HepG2 (cell line): Measurements from ENCODE around the gene SAMMSON. TPM values are rescaled to one million over a fixed set of nuclear protein-coding genes. Genes with fewer than 3 reads are reported as not detected.

Experiments used
- ATAC-seq: fragments of 200-7000 bp; cut with Tn5 transposase; 3 replicates; pipeline ENCODE4 v1.9.1; 2020; ENCODE audit warnings: mild to moderate bottlenecking, moderate library complexity
- BruUV-seq: library from RNA; stranded (reverse); fragments of 400-500 nt; replicated peaks from 2 replicates; lab custom pipeline; 2021; lab: Mats Ljungman, UMichigan
- CTCF ChIA-PET: fragments of 300-600 bp; formaldehyde crosslinking; extraction: SDS; loops from one replicate; lab custom pipeline; 2021; ENCODE audit warnings: low total read pairs, inconsistent platforms, low intra/inter-chr PET ratio; lab: Yijun Ruan, JAX
- POLR2A ChIA-PET: fragments of 350-600 bp; sonication (Branson Sonifier 250); formaldehyde crosslinking; loops from one replicate; lab custom pipeline; 2020; ENCODE audit warnings: antibody characterized with exemption, inconsistent platforms; lab: Yijun Ruan, JAX
- DNase-seq: peaks from one replicate; pipeline ENCODE4 v3.0.0-alpha.2; 2015; ENCODE audit warnings: low spot score
- FAIRE-seq: peaks from 3 replicates; lab custom pipeline; 2011; peaks lifted over from hg19 to GRCh38; lab: Jason Lieb, UNC
- H2AFZ ChIP-seq: one replicate; pipeline ENCODE4 v1.6.1; 2011; ENCODE audit warnings: low read length, inconsistent platforms
- H3K27ac ChIP-seq: fragments of 300-600 bp; 3 replicates; pipeline ENCODE4 v1.8.0; 2011; ENCODE audit warnings: mixed run types, mild to moderate bottlenecking, mixed read lengths, low read length, inconsistent platforms; ENCODE audit not compliant: insufficient read depth; ENCODE audit errors: extremely low read length
- H3K27me3 ChIP-seq, 2 experiments: fragments of 200-600 bp in 1 of 2; 2 replicates in 1 of 2; 3 replicates in 1 of 2; pipeline versions ENCODE4 v1.6.0 to v1.8.0; 2011; ENCODE audit warnings: low read length in 2 of 2, mild to moderate bottlenecking in 2 of 2, moderate library complexity in 2 of 2, inconsistent platforms in 1 of 2; ENCODE audit not compliant: insufficient read depth in 2 of 2, control insufficient read depth in 1 of 2
- H3K36me3 ChIP-seq, 2 experiments: fragments of 200-600 bp in 1 of 2; replicated peaks in 1 of 2; 2 replicates in 1 of 2; 3 replicates in 1 of 2; pipeline versions ENCODE4 v1.5.1 to v1.8.0; 2011; ENCODE audit warnings: low read length in 2 of 2, inconsistent platforms in 1 of 2; ENCODE audit not compliant: insufficient read depth in 2 of 2, control insufficient read depth in 1 of 2
- H3K4me1 ChIP-seq: 2 replicates; pipeline ENCODE4 v1.5.1; 2012; ENCODE audit warnings: low read length, inconsistent platforms; ENCODE audit not compliant: insufficient read depth
- H3K4me2 ChIP-seq: 2 replicates; pipeline ENCODE4 v1.6.0; 2011; ENCODE audit warnings: low read depth, low read length, inconsistent platforms
- H3K4me3 ChIP-seq, 3 experiments: fragments of 200-600 bp in 1 of 3; sonication (generic), shearing (Covaris generic) in 1 of 3; replicated peaks in 1 of 3; 2 replicates each; pipeline ENCODE4 v1.5.1; 2011 to 2016; ENCODE audit warnings: low read length in 3 of 3, inconsistent platforms in 2 of 3, low read depth in 2 of 3, mild to moderate bottlenecking in 2 of 3, control low read depth in 1 of 3, mixed read lengths in 1 of 3; ENCODE audit not compliant: insufficient read depth in 1 of 3
- H3K79me2 ChIP-seq: one replicate; pipeline ENCODE4 v1.6.1; 2011; ENCODE audit warnings: low read length, inconsistent platforms; ENCODE audit not compliant: insufficient read depth
- H3K9ac ChIP-seq: 2 replicates; pipeline ENCODE4 v1.6.0; 2011; ENCODE audit warnings: mild to moderate bottlenecking, low read depth, low read length, inconsistent platforms; ENCODE audit not compliant: insufficient read depth
- H3K9me3 ChIP-seq: 2 replicates; pipeline ENCODE4 v1.5.1; 2012; ENCODE audit warnings: mild to moderate bottlenecking, low read length
- H4K20me1 ChIP-seq: 2 replicates; pipeline ENCODE4 v1.6.0; 2011; ENCODE audit warnings: inconsistent platforms, mild to moderate bottlenecking, low read length, moderate library complexity; ENCODE audit not compliant: insufficient read depth
- ATF7 ChIP-seq, 2 experiments: fragments of 450-650 bp in 1 of 2; sonication (generic) in 1 of 2; formaldehyde crosslinking in 1 of 2; IDR thresholded peaks; 2 replicates each; pipeline versions ENCODE4 v1.4.0 to v1.6.1; 2016 to 2020; ENCODE audit warnings: antibody characterized with exemption in 1 of 2, mild to moderate bottlenecking in 1 of 2, missing genetic modification reagents in 1 of 2
- FOXP1 ChIP-seq, 2 experiments: fragments of 450-650 bp in 1 of 2; IDR thresholded peaks; 2 replicates each; pipeline ENCODE4 v1.6.1; 2017 to 2018; ENCODE audit warnings: antibody characterized with exemption in 1 of 2
- GABPA ChIP-seq, 2 experiments: IDR thresholded peaks; 2 replicates each; pipeline ENCODE4 v1.6.1; 2011 to 2016; ENCODE audit warnings: low read depth in 2 of 2, low read length in 1 of 2, missing biosample characterization in 1 of 2, missing genetic modification characterization in 1 of 2
- MAFG ChIP-seq: sonication (generic); formaldehyde crosslinking; IDR thresholded peaks from 2 replicates; pipeline ENCODE4 v1.5.1; 2020; ENCODE audit warnings: mild to moderate bottlenecking, missing genetic modification reagents
- ZNF747 ChIP-seq: sonication (generic); formaldehyde crosslinking; IDR thresholded peaks from 2 replicates; pipeline ENCODE4 v1.8.1; 2023; ENCODE audit warnings: missing genetic modification reagents, mild to moderate bottlenecking, borderline replicate concordance
- WGBS: methylation state at CpG from one replicate; pipeline ENCODE4 v1.1.6; 2017; ENCODE audit warnings: low lambda C conversion rate; 5-methylcytosine and 5-hydroxymethylcytosine counted together
- in situ Hi-C: cut with HindIII; loops from 2 replicates; pipeline ENCODE4 v1.10.0; 2017; ENCODE audit warnings: low pct_unique_long_range_greater_than_20kb; ENCODE audit not compliant: extremely low pct_ligation_motif_present
- intact Hi-C: fragments of 100-400 bp; cut with micrococcal nuclease; formaldehyde crosslinking; loops from one replicate; pipeline ENCODE4 v1.10.0; 2022; ENCODE audit not compliant: unreplicated experiment
- polyA plus RNA-seq, 8 experiments: library from polyadenylated mRNA; depleted of rRNA in 3 of 8; stranded (reverse) in 7 of 8; unstranded in 1 of 8; fragments of >200 nt; fragmentation: Illumina TruSeq in 4 of 8; extraction: Trizol in 4 of 8; gene quantifications; 2 replicates each; pipeline versions ENCODE4 v1.2.1 to v1.2.3, GENCODE V29; 2011 to 2016; ENCODE audit warnings: low read depth in 4 of 8, missing spikeins in 1 of 8, mixed read lengths in 1 of 8; ENCODE audit not compliant: insufficient read depth in 1 of 8
- total RNA-seq, 5 experiments: library from RNA; depleted of rRNA; stranded (reverse); fragments of >200 nt; fragmentation: Illumina TruSeq; extraction: Trizol; gene quantifications; 2 replicates each; pipeline ENCODE4 v1.2.3, GENCODE V29; 2016; ENCODE audit warnings: low read depth in 1 of 5
- TF ChIP-seq, protein P1 (sequence below): sonication (generic); formaldehyde crosslinking; IDR thresholded peaks from 2 replicates; pipeline ENCODE4 v1.9.0; 2022; ENCODE audit warnings: missing genetic modification reagents, mild to moderate bottlenecking, borderline replicate concordance
- TF ChIP-seq, protein P2 (sequence below): sonication (generic); formaldehyde crosslinking; IDR thresholded peaks from 2 replicates; pipeline ENCODE4 v1.9.0; 2021; ENCODE audit warnings: missing genetic modification reagents, borderline replicate concordance

SAMMSON gene
- total and polyA plus RNA-seq, 2 of the 13 experiments (the other 11 are each of a cell fraction or from before 2014, with no cell fraction given): not detected

DNA sequence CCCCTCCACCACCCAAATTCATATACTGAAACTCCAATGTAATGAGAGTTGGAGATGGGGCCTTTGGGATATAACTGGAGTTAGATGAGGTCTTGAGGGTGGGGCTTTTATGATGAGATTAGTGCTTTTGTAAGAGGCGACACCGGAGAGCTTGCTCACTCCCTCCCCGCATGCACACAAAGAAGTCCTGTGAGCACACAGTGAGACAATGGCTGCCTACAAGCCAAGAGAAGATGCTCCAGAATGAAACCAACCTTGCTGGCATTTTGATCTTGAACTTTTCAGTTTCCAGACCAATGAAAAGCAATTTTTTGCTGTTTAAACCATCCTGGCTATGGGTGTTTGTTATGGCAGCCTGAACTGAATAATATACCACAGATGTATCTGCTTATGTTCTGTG lies 109.0 kb downstream of the SAMMSON start:
- POLR2A ChIA-PET: no interaction called here

DNA sequence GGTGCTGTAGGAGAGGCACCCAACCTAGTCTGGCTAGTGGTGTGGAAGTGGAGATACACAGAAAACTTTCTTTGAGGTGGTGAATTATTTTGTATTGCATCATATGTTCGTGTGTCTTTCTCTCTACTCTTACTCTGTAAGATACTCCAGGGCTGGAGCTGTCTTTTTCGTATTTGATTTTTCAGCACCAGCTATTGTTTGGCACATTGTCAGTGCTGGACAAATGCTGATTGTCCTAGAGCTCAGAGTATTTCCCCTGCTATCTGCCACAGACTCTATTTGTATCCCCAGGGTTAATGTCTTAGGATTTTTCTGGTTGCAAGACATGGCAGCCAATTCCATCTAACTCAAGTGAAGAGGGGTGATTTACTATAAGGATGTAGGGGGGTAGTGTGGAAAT lies 110.5 kb downstream of the SAMMSON start:
- Histone ChIP-seq H3K4me1 (no peaks in the 10 kb centered on the region), H3K4me2 (no peak overlapping the region), H3K4me3 (no peak overlapping the region), H2AFZ (no peak overlapping the region), H3K9ac (no peak overlapping the region), H4K20me1 (no peaks in the 10 kb centered on the region), H3K36me3 (no peaks in the 10 kb centered on the region), H3K27me3 (no peaks in the 10 kb centered on the region), H3K79me2 (no peaks in the 10 kb centered on the region), H3K27ac (no peak overlapping the region), H3K9me3 (no peaks in the 10 kb centered on the region)
- intact Hi-C loops (no loop called here), in situ Hi-C loops (no loop called here)
- no peak for ATAC-seq
- ChIA-PET POLR2A (no interaction called here), CTCF (no interaction called here)
- DNase-seq: no peak
- no TSS peak for BruUV-seq
- no peak for FAIRE-seq
- 2% methylated on average over 2 of the region's 2 CpGs for WGBS
- TF ChIP-seq FOXP1 (IDR thresholded peaks at IDR 0.05) (no peak), FOXP1 (CRISPR knock-in tag; IDR thresholded peaks at IDR 0.05) (no peak), ATF7 (IDR thresholded peaks at IDR 0.05) (0 out of 2 replicates have a peak, but pooled peaks have one; percentile 19), ATF7 (CRISPR knock-in tag; IDR thresholded peaks at IDR 0.05) (no peak)
- TF ChIP-seq, protein P1, sequence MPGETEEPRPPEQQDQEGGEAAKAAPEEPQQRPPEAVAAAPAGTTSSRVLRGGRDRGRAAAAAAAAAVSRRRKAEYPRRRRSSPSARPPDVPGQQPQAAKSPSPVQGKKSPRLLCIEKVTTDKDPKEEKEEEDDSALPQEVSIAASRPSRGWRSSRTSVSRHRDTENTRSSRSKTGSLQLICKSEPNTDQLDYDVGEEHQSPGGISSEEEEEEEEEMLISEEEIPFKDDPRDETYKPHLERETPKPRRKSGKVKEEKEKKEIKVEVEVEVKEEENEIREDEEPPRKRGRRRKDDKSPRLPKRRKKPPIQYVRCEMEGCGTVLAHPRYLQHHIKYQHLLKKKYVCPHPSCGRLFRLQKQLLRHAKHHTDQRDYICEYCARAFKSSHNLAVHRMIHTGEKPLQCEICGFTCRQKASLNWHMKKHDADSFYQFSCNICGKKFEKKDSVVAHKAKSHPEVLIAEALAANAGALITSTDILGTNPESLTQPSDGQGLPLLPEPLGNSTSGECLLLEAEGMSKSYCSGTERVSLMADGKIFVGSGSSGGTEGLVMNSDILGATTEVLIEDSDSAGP (CRISPR knock-in tag): no peak

More for the DNA sequence above, 109.0 kb downstream of the SAMMSON start:
- FAIRE-seq (no peak), DNase-seq (no peak), ATAC-seq (no peak)
- Histone ChIP-seq H3K4me3 (no peak overlapping the region), H2AFZ (no peak overlapping the region), H3K79me2 (no peaks in the 10 kb centered on the region), H3K4me1 (no peaks in the 10 kb centered on the region), H4K20me1 (no peaks in the 10 kb centered on the region), H3K27me3 (no peaks in the 10 kb centered on the region), H3K4me2 (no peak overlapping the region), H3K9me3 (no peaks in the 10 kb centered on the region), H3K9ac (no peak overlapping the region), H3K36me3 (no peaks in the 10 kb centered on the region), H3K27ac (no peak overlapping the region)
- CTCF ChIA-PET: no interaction called here
- in situ Hi-C loops (no loop called here), intact Hi-C loops (loop anchor here (1.0 kb wide), 1 partner anchor 44 kb away; no protein-coding TSS in a partner anchor)
- BruUV-seq: no TSS peak
- WGBS: 74% methylated on average over 3 of the region's 3 CpGs
- no peak for TF ChIP-seq MAFG (CRISPR knock-in tag)
- TF ChIP-seq GABPA (IDR thresholded peaks at IDR 0.05; ENCODE audit: low read depth, low read length): no peak
- no peak for TF ChIP-seq GABPA (CRISPR knock-in tag; IDR thresholded peaks at IDR 0.05; ENCODE audit: low read depth)
- TF ChIP-seq, protein P2, sequence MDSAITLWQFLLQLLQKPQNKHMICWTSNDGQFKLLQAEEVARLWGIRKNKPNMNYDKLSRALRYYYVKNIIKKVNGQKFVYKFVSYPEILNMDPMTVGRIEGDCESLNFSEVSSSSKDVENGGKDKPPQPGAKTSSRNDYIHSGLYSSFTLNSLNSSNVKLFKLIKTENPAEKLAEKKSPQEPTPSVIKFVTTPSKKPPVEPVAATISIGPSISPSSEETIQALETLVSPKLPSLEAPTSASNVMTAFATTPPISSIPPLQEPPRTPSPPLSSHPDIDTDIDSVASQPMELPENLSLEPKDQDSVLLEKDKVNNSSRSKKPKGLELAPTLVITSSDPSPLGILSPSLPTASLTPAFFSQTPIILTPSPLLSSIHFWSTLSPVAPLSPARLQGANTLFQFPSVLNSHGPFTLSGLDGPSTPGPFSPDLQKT: no peak
- no peak for TF ChIP-seq ZNF747
